Medulla oblongata (tissue), 1 donor: Measurements from ENCODE around the gene PADI6.

Experiments used
- DNase-seq: peaks from one replicate; pipeline ENCODE4 v3.0.0-alpha.2; 2015; ENCODE audit errors: extremely low spot score

Gene PADI6

DNA sequence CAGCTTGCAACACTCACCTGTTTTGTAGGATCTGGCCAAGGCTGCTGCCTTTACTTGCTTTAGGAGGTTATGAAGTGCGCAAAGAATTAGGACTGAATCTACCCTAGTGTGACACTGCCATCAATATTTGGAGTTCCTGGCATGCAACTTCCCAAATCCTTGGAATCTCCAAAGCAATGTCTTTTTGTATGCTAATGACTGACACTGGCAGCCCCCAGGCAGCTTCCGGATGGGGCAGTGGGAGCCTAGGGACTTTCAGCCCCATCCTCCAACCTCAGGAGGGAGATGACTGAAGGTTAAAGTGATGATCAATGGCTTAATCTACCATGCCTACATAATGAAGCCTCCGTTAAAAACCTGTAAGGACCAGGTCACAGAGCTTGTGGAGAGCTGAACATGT is 62.0 kb downstream of the PADI6 start:
- DNase-seq, result no peak

DNA sequence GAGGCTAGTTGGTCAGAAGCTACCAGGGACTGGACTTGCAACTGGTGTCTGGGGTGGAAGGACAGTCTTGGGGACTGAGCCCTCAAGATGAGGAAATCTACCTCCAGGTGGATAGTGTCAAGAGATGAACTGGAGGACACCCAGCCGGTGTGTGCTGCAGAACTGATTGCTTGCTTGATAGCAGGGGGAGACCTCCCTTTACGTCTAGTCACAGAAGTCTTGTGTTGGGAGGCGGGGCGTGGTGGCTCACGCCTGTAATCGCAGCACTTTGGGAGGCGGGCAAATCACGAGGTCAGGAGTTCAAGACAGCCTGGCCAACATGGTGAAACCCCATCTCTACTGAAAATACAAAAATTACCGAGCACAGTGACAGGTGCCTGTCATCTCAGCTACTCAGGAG is 62.6 kb downstream of the PADI6 start:
- no peak for DNase-seq

DNA sequence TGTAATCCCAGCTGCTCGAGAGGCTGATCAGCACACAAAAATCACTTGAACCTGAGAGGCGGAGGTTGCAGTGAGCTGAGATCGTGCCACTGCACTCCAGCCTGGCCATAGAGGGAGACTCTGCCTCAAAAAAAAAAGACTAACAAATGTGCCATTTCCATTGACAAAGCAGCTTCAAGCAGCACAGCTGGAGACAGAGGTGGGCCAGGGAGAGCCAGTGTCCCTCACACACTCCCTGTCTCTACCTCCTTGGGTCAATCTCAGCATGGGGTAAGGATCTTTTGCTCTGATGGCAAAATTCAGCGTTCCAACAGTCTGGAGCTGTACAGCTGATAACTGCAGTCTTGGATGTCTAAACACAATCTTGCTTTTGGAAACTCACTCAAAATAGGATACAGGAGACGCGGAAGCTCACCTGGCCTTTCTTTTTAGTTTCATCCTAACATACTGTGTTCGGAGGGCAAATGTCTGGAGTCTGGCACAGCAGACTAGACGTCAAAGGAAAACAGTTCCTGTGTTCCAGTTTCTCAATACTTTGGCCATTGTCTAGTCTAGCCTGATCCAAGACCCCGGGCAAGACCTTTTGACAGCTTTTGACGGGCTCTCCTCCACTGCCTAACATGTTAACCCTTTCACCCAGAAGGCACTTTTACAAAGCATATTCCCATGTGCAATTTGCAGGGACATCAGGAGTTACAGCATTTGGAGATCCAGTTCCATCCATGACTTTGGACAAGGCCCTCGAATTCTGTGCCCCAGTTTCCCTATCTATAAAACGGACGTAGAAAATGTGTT is 64.6 kb downstream of the PADI6 start:
- DNase-seq, result no peak

DNA sequence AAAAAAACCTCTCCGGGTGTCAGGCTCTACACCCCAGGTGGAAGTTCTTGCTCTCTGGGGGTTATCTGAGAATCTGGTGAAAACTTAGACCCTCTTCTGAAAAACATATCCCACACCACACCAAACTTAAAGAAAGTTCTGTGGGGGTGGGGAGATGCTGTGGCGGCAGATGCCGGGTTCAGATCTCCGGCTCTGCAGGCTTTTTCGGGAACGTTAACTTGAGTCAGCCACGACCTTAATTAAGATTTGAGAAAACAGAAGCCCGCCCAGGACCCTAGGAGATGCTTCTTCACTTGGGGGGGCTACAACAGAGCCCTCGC is 65.2 kb downstream of the PADI6 start:
- no peak for DNase-seq

DNA sequence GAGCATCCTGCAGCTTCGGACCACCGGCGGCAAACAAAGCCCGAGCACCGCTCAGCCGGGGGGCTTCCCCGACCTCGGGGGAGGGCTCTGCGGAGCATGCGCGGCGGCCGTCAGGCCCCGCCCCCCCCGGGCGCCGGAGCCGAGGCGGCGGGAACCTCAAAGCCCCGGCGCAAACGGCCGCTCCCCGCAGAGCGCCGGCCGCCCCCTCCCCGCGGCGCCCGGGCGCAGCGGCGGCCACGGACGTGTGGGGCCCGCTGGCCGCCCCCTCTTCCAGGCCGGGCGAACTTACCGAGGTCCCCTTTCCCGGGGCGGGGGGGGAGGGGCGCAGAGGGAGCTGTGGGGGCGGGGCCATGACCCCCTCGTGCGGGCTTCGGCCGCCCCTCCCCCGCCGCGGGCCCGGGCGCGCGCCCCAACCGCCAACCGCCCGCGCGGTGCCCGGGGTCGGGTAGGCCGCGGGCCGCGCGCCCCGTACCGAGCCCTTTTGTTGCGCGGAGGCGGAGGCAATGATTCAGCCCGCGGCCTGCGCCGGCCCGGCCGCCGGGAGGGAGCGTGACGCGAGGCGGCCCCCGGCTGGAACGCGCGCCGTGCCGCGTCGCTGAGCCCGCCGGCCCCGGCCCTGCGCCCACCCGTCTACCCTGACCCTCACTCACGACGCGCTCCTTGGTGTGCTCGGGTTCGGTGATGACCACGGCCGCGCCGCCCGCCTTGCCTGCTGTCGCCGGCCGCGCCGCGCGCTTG is 65.8 kb downstream of the PADI6 start:
- DNase-seq, result peak; percentile 42

- peak; percentile 72 for DNase-seq
Observed at GRCh38 chr1:17438318-17439249, 66.6 kb downstream of the PADI6 start.

DNA sequence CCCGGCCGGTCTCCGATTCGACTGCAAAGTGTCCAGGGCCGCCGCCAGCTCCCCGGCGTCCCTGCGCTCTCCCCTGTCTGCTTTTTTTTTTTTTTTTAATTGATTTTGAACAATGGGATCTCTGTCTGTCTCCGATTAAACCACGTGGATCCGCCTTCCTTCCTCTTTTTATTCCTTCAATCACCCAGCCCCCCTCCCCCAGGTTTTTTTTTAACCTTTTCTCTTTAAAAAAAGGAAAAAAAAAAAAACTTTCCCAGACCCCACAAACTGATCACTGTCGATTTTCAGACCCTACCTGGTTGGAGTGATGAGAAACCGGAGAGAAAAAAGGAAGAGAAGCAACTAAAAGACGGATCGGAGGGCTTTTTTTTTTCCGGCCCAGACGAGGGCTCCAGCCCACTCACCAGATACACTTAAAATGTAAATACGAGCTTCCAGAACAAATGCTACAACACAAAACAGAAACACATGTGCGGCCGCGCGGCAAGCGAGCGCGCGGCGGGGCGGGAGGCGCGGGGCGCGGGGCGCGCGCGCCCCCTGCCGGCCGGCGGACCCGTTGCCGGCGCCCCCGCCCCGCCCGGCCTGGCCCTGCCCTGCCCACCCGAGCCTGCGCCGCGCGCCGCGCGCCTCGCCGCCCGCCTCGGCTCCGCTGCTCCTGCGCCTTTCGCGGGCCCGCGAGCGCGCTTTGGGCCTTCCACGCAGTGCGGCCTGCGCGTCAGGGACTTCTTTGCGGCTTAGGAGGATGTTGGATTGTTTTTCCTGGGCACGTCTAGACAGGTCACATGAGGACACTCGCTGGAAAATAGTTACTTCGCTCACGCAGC is 67.5 kb downstream of the PADI6 start, which contains the start of gene RCC2:
Gene RCC2 (minus strand): TSS at position 428 of the 824 bp plus-strand sequence. CDS start 1,163 bp downstream, outside the sequence.
- DNase-seq, result peak; percentile 70

GRCh38 chr1:17440074-17440826 is 68.3 kb downstream of the PADI6 start:
- DNase-seq, result no peak

DNA sequence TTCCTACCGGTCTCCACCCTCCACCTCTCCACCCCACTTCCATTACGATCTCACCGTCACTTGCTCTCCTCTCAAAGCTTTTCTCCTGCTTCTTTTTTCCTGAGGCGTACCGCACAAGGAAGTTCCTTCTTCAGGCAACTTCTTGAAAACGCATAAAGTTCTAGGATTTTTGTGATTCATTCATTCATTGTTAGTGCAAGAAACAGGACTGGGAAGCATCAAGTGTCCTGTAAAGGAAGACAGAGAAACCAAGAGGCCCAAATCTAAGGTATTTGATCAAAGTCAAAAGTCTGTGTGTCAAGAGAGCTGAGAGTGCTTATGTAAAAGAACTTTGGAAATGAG is 68.8 kb downstream of the PADI6 start:
- no peak for DNase-seq

DNA sequence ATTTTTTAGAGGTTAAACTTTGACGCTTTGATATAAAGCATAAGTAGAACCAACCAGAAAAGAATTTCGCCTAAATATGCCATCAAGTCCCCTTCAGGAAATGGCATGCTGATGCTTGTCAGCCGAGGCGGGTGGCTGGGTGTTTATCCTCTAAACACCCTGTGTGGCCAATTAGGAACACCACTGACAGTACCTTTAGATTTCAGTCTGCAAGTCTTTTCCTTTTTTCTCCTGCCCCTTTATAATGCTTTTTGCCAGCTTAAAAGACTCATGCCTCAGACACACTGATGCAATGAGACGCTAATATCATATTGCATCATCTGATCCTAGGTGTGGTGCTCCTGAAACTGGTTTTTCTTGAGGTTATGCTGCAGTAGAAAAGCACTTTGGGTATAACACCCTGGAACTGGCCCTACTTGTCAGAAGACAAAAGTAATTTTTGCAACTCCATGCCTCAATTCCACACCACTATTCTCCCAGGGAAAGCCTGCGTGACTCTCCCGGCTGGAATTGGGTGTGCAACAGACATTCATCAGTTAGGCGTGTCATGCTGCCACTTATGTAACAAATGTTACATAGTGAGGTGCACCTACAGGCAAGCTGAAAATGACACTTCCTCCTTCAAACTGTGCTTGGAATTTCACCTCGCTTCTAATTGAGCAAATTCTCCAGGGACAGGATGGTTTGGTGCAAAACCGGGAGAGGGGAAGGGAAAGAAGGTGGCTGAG is 69.4 kb downstream of the PADI6 start:
- DNase-seq, result no peak

DNA sequence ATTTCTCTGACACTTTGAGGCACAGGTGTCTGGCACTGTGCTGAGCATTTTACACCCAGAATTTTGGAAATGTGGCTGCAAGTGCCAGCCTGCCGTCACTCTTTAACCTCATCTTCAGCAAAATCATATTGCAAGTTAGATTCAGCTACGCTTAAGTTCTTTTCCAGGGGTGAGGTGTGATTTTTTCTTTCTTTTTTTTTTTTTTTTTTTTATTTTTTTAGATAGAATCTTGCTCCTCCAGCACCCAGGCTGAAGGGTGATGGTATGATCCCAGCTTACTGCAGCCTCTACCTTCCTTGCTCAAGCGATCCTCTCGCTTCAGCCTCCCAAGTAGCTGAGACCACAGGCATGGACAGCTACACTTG is 70.0 kb downstream of the PADI6 start:
- DNase-seq, result no peak

DNA sequence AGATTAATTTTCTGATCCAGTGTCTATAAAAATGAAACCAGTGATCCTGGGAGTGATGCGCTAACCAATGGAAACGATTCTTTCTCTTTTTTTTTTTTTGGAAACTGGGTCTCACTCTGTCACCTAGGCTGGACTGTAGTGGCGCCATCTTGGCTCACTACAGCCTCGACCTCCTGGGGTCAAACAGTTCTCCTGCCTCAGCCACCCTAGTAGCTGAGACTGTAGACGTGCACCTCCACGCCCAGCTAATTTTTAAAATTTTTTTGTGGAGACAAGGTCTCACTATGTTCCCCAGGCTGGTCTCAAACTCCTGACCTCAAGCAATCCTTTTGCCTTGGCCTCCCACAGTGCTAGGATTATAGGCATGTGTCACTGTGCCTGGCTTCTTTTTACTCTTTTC is 70.8 kb downstream of the PADI6 start:
- no peak for DNase-seq

- no peak for DNase-seq
Observed at GRCh38 chr1:17447501-17447992, 75.6 kb downstream of the PADI6 start.
